Brain pericyte (primary cell): ENCODE measurements around the gene TGFB2.

Source experiments
- DNase-seq: peaks from one replicate; pipeline ENCODE4 v3.0.0-alpha.2; 2012; ENCODE audit warnings: low read depth, low spot score

Gene TGFB2

DNA sequence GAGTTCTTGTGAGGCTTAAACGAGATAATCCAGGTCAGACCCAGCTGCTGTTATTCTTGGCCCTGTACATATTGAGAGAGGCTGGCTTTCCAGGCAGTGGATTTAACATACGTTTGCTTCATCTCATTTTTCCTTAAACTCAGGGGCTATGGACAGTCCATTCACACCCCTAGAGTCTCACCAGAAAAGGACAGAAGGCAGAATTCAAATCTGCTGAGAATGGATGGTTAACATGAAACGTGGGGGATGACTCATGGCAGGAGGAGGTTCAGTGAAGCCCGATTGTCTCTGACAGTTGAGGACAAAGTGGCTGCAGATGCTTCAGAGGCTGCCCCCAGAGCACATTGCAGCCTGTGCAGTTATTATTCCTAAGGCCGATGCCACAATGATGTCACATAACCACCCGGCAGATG, 39.5 kb downstream of the TGFB2 start:
- no peak for DNase-seq

GRCh38 chr1:218388591-218388990, 43.5 kb downstream of the TGFB2 start:
- DNase-seq, result no peak

DNA sequence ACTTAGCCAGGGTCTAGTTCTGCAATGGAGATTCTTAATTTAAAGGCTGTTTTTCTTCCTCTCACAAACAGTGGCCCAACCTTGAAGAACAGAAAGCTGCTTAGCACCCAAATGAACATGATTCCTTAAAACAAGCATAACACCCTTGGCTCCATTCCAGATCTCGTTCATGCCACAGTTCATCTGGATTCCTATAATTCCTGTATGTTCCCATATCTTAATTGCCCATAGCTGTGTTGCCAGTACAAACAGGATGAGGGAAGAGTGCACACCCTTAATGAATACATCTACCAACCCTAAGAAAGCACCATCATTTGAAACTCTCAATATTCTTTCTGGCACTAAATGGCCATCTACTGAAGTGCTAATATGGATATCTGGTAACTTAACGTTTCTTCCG, 45.5 kb downstream of the TGFB2 start:
- no peak for DNase-seq

GRCh38 chr1:218392780-218393179, 47.6 kb downstream of the TGFB2 start:
- no peak for DNase-seq

GRCh38 chr1:218394416-218394815, 49.3 kb downstream of the TGFB2 start:
- DNase-seq, result no peak

DNA sequence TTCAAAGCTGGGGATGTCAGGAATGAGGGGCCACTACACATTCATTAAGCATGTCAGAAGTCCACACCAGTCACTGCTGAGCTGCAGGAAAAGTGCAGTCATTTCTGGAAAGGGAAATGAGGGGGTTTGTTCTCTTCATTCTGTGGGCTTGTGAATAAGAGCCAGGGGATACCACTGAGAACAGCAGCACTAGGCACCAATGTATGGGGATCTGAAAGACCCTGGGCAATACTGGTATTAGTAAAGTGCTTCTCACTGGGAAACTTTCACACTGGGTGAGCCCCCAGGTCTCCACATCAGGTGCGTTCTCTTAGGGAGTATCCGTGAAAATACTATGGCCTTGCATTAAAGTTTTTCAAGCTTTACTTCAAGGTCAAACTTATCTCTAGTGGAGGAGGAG, 49.9 kb downstream of the TGFB2 start:
- no peak for DNase-seq

- DNase-seq, result no peak
These were observed 50.8 kb downstream of the TGFB2 start for GRCh38 chr1:218395916-218396315.

GRCh38 chr1:218397752-218398339, 52.7 kb downstream of the TGFB2 start:
- no peak for DNase-seq

DNA sequence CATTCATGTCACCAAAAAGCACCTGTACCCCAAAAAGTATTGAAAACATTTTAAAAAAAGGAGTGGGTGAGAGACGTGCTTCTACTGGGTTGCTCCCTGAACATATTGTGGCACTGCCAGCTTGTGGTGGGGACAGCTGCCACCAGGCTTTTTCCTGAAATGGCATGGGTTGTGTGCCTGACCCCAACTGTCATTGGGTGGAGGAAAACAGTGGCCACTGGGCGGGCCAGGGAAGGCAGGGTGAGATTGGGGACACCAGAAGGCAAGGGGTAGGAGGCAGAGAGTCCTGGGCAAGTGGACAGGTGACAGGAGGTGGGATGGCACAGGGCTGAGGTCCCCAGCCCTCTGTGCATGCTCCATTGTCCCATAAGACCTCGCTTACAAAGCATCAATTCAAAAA, 55.5 kb downstream of the TGFB2 start:
- no peak for DNase-seq

- no peak for DNase-seq
These were observed 56.4 kb downstream of the TGFB2 start for GRCh38 chr1:218401441-218401997.

- DNase-seq, result no peak
These were observed 57.1 kb downstream of the TGFB2 start for GRCh38 chr1:218401998-218402785.

- no peak for DNase-seq
These were observed 57.6 kb downstream of the TGFB2 start for GRCh38 chr1:218402786-218403120.

DNA sequence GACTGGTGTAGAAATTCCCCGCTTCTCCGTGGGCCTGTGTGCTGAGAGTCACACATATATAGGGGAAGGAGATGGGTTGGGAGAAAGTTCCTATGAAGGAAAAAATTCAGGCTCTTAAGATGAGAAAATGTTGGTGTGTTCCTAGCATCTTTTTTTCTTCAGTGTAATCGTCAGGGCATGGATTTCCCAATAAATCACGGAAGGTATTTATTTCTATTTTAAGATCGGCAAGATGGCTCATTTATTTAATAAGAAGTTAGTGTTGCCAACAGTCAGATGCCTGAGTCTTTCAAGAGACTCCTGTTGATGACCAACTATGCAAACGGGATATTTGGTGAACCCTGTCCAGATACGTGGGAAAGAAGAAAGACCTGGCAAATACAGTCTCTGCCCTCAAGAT, 58.2 kb downstream of the TGFB2 start:
- DNase-seq, result no peak

GRCh38 chr1:218407630-218408029, 62.5 kb downstream of the TGFB2 start:
- DNase-seq, result no peak

GRCh38 chr1:218408135-218408534, 63.0 kb downstream of the TGFB2 start:
- no peak for DNase-seq

DNA sequence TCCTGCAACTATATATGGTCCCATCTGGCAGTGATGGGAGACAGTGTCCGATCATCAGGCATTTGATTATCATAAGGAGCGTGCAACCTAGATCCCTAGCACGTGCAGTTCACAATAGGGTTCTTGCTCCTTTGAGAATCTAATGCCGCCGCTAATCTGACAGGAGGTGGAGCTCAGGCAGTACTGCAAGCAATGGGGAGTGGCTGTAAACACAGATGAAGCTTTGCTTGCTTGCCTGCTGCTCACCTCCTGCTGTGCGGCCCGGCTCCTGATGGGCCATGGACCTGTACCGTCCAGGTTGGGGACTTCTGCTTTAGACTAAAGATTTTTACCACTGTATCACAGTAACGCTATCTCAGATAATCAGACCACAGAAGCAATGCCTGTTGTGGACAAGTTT, 63.8 kb downstream of the TGFB2 start:
- DNase-seq, result no peak

DNA sequence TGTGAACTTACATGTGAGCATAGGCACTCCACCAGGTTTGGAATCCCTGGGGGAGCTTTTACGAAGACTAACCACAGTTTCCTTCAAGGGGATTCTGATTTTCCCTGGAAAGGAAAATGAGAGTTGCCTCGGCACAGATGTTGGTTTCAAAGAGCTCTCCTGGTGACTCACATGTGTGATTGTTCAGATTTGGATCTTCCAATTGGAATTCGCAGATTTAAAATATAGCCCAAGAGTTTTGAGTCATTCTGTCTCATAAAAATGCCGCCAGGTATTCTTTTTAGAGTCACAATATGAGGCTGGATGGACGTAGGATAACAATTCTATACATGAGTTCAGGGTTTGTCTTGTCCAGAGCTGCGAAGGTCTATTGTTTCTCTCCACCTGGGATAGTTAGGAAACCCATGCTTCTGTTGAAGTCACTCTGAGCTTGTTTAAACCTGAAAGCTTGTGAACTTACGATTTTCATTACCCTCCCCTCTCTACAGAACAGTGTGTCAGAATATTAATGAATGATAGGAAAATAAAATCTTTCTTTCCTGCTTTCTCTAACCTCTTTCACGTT, 64.9 kb downstream of the TGFB2 start:
- DNase-seq, result no peak

- DNase-seq, result no peak
These were observed 66.0 kb downstream of the TGFB2 start for GRCh38 chr1:218411101-218411500.

GRCh38 chr1:218412171-218412570, 67.0 kb downstream of the TGFB2 start:
- DNase-seq, result no peak

DNA sequence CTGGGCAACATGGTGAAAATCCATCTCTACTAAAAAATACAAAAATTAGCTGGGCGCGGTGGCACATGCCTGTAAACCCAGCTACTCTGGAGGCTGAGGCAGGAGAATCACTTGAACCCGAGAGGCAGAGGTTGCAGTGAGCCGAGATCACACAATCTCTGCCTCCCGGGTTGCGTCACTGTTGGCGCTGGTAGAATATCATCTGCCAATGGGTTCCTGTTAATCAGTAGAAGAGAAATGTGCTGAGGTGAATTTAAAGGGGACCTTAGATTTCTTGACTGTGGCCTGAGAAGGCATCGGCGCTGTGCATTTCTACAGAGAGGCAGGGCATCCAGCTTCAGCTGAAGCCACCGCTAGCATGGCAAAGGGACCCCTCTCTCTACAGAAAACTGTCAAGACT, 68.0 kb downstream of the TGFB2 start:
- DNase-seq, result no peak

DNA sequence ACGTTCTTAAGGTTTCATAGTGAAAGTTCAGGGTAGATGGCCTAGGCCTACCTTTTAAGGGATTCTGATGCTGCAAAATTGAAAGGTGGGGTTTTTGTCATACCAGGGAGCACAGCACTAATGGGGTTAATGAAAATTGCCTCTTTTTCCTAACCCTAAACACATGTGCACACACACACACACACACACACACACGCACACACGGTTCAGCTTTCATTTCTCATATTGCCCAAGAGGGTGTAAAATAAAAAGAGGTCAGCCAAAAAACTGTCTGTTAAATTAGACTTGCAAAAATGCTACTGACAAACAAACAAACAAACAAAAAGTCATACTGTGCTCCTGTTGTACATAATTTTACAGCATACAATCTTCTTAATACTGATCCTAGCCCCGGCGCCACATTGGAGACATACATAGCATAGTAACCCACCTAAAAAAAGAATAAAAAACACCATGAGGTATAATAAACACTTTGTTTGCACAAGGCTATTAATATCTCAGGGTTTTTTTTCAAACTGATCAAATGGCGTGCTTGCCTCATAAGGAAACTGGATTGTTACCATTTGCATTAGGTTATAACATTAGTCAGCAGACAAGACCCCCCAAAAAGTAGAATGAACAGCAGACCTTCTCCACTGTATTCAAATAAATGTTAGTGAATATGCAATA, 69.1 kb downstream of the TGFB2 start:
- DNase-seq, result no peak

GRCh38 chr1:218415726-218416125, 70.6 kb downstream of the TGFB2 start:
- no peak for DNase-seq
